Putamen (tissue), 1 donor: ENCODE measurements around the gene RFLNA.

Experiments
- DNase-seq: peaks from one replicate; pipeline ENCODE4 v3.0.0-alpha.2; 2016; ENCODE audit warnings: low spot score

The RFLNA gene

GRCh38 chr12:124303579-124304313 is 8.9 kb downstream of the RFLNA start:
- DNase-seq, result no peak

GRCh38 chr12:124304314-124304790 is 9.5 kb downstream of the RFLNA start:
- DNase-seq, result no peak

GRCh38 chr12:124305136-124305535 is 10.2 kb downstream of the RFLNA start:
- DNase-seq, result no peak

- no peak for DNase-seq
These were observed 11.1 kb downstream of the RFLNA start for GRCh38 chr12:124305776-124306685.

GRCh38 chr12:124306686-124307555 is 12.0 kb downstream of the RFLNA start:
- DNase-seq, result no peak

- DNase-seq, result no peak
These were observed 12.6 kb downstream of the RFLNA start for GRCh38 chr12:124307556-124307825.

- DNase-seq, result no peak
These were observed 13.8 kb downstream of the RFLNA start for GRCh38 chr12:124308741-124309140.

- DNase-seq, result no peak
These were observed 14.3 kb downstream of the RFLNA start for GRCh38 chr12:124309231-124309630.

GRCh38 chr12:124309744-124310143 is 14.9 kb downstream of the RFLNA start:
- DNase-seq, result no peak

- no peak for DNase-seq
These were observed 15.3 kb downstream of the RFLNA start for GRCh38 chr12:124310178-124310577.

- no peak for DNase-seq
These were observed 15.9 kb downstream of the RFLNA start for GRCh38 chr12:124310785-124311184.

- no peak for DNase-seq
These were observed 16.6 kb downstream of the RFLNA start for GRCh38 chr12:124311292-124312109.

GRCh38 chr12:124312601-124313000 is 17.7 kb downstream of the RFLNA start:
- DNase-seq, result no peak

- DNase-seq, result no peak
These were observed 19.3 kb downstream of the RFLNA start for GRCh38 chr12:124314207-124314606.

GRCh38 chr12:124314766-124315165 is 19.9 kb downstream of the RFLNA start:
- DNase-seq, result no peak

- no peak for DNase-seq
These were observed 20.6 kb downstream of the RFLNA start for GRCh38 chr12:124315372-124316044.

GRCh38 chr12:124316257-124316900 is 21.5 kb downstream of the RFLNA start:
- DNase-seq, result no peak

GRCh38 chr12:124317400-124317799 is 22.5 kb downstream of the RFLNA start:
- DNase-seq, result no peak

GRCh38 chr12:124318278-124319020 is 23.6 kb downstream of the RFLNA start:
- no peak for DNase-seq
